Right lung (tissue), 10 donors: Measurements from ENCODE around the gene TIMM22. TPM values are rescaled to one million over a fixed set of nuclear protein-coding genes. Genes with fewer than 3 reads are reported as not detected.
A peak's percentile ranks its signal among the peaks of the same experiment; 100 is the strongest.
"Not testable (repeated sequence)": the region's sequence is repeated elsewhere in the genome, so short reads cannot be mapped to it uniquely, and the experiment has no call there.

Experiments
- DNase-seq, 2 donors: peaks; one replicate each; pipeline ENCODE4 v3.0.0-alpha.2; 2013
- long read RNA-seq, 8 donors: transcript quantifications; one replicate each; lab custom pipeline, GENCODE V29; 2026
- polyA plus RNA-seq, 5 donors: library from polyadenylated mRNA; unstranded; fragments of 120-200 nt; gene quantifications; one replicate each; pipeline versions ENCODE4 v1.2.1 to v1.2.3, GENCODE V29; 2013; ENCODE audit warnings: inconsistent platforms in 1 of 5, low replicate concordance in 1 of 5; ENCODE audit not compliant: insufficient read length in 5 of 5, insufficient read depth in 1 of 5

The TIMM22 gene
- polyA plus RNA-seq = 10 to 100 TPM; 14.4 to 16.8 (median 15.0) TPM
- long read RNA-seq, donor 1, transcript TIMM22-201 (4 exons, 3,194 nt) = major isoform, 17 of 39 reads
- long read RNA-seq, donor 1, partial matches to known transcripts = 22 of 39 reads
- long read RNA-seq, donor 1, other reads (novel, unspliced or antisense) = 0 of 39 reads
- long read RNA-seq, donor 2, transcript TIMM22-201 (4 exons, 3,194 nt) = major isoform, 17 of 17 reads
- long read RNA-seq, donor 2, partial matches to known transcripts = 0 of 17 reads
- long read RNA-seq, donor 2, other reads (novel, unspliced or antisense) = 0 of 17 reads
- long read RNA-seq, donor 3, transcript TIMM22-201 (4 exons, 3,194 nt) = major isoform, 18 of 23 reads
- long read RNA-seq, donor 3, partial matches to known transcripts = 5 of 23 reads
- long read RNA-seq, donor 3, other reads (novel, unspliced or antisense) = 0 of 23 reads
- long read RNA-seq, donor 4, transcript TIMM22-201 (4 exons, 3,194 nt) = major isoform, 8 of 8 reads
- long read RNA-seq, donor 4, partial matches to known transcripts = 0 of 8 reads
- long read RNA-seq, donor 4, other reads (novel, unspliced or antisense) = 0 of 8 reads
- long read RNA-seq, donor 5, transcript TIMM22-201 (4 exons, 3,194 nt) = major isoform, 21 of 27 reads
- long read RNA-seq, donor 5, partial matches to known transcripts = 6 of 27 reads
- long read RNA-seq, donor 5, other reads (novel, unspliced or antisense) = 0 of 27 reads
- long read RNA-seq, donor 6, transcript TIMM22-201 (4 exons, 3,194 nt) = major isoform, 30 of 43 reads
- long read RNA-seq, donor 6, partial matches to known transcripts = 13 of 43 reads
- long read RNA-seq, donor 6, other reads (novel, unspliced or antisense) = 0 of 43 reads
- long read RNA-seq, donor 7, transcript TIMM22-201 (4 exons, 3,194 nt) = major isoform, 31 of 31 reads
- long read RNA-seq, donor 7, partial matches to known transcripts = 0 of 31 reads
- long read RNA-seq, donor 7, other reads (novel, unspliced or antisense) = 0 of 31 reads
- long read RNA-seq, donor 8, transcript TIMM22-201 (4 exons, 3,194 nt) = major isoform, 8 of 8 reads
- long read RNA-seq, donor 8, partial matches to known transcripts = 0 of 8 reads
- long read RNA-seq, donor 8, other reads (novel, unspliced or antisense) = 0 of 8 reads

GRCh38 chr17:996554-997344 is at the start of gene TIMM22:
TSS of gene TIMM22 (plus strand) at chr17:997129. CDS start at chr17:997143, 14 bp downstream.
- peak; percentile 97 to 98 for DNase-seq

GRCh38 chr17:948284-948852 is 48.6 kb upstream of the TIMM22 start:
- DNase-seq = no peak

DNA sequence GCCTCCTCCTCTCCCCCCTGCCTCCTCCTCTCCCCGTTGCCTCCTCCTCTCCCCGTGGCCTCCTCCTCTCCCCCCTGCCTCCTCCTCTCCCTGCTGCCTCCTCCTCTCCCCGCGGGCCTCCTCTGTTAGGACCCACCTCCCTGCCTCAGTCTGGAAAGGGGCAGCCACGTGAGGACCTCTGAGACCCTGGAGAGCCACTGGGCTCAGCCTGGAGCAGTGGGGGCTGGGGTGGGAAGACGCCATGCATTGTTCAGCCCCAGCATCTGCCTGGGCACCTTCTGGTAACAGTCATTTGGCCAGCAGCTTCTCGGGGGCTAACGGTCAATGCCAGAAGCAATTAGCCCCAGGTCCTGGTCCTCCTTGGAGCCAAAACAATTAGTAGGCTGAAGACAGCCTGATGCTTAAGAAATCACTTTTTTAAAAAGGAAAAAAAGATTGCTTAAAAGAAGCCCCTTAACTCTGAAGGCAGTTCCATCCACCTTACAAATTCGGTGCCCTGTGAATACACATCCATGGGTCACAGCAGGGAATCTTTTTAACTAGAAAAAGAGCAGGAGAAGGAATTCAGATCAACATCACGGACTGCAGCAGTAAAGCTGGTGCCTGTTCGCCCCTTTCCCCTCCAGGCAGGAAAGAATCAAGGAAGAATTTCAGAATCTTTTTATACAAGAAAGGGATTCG is 47.2 kb upstream of the TIMM22 start:
- DNase-seq = no peak

DNA sequence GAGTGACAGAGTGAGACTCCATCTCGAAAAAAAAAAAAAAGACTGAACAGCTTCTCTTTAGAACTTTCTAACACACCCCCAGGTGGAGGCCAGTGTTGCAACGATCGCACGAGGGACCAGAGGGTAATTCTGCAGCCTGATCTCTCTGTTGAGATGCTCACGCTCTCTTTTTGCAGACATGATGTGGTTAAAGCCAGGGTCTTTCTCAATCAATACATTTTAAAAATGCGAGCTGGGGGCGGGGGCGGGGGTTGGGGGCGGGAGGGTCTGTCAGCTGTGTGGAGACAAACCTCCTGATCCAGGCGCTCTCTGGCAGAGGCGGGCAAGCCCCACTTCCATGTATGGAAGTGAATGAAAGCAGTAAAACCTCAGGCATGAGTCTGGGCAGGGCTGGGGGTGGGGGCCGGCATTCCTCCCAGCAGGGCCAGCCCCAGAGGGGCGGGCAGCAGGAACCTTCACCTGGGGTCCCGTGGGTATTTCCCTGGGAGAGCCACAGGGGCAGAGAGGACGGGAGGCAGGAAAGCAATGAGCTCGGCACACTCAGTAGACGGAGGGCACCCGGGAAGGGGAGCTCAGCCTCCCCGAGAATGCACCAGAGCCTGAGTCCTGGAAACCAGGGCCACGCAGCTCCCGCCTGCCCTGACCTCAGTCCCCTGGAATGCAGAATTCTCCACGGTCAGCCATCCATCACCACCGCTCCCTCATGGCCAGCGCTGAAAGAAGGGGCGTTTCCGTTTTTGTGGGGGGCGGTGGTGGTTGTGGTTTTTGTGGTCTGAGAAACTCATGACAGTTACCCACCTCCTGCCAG is 45.4 kb upstream of the TIMM22 start:
- no peak for DNase-seq

DNA sequence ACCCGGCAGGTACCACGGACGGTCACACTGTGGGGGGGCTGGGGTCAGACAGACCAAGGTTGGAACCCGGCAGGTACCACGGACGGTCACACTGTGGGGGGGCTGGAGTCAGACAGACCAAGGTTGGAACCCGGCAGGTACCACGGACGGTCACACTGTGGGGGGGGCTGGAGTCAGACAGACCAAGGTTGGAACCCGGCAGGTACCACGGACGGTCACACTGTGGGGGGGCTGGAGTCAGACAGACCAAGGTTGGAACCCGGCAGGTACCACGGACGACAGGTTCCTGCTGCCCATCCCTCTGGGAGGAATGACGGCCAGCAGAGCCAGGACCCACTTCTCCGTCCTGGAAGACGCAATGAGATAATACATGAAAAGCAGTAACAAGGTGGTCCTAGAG is 44.3 kb upstream of the TIMM22 start:
- not testable (repeated sequence) for DNase-seq

- DNase-seq = no peak
Observed at GRCh38 chr17:953767-954166, 43.2 kb upstream of the TIMM22 start.

DNA sequence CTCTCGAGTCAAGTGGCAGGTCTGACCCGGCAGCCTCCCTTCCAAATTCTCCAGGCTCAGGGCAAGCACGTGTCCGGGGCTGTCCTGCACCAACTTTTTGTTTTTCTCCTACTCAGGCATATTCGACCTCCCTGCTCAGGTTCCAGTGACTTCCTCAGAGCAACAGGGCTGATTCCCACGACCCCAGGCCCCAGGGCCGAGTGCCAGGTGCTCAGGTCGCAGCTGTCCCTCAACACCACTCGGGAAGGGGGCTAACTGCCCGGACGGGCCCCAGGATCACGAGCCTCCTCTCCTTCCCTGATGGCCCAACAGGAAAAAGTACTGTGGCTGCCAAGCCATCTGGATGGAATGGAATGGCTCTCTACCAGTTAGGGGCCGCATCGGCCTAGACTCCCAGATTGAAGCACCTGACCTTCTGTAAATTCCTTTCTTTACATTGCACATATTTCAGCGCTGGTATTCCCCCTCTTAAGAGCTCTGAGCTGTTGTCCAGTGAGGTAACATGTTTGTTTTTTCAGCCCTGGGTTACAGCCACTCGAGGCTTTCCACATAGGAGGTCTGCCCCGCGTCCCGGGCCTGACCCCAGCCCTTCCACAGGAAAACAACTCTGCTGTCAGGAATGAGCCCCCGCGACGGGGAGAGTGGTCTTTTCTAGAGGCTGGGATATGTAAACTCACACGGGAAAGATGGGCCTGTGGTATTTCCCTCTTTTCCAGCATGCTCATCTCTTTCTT is 42.3 kb upstream of the TIMM22 start:
- DNase-seq = peak in 1 of 2 donors; percentile 56

DNA sequence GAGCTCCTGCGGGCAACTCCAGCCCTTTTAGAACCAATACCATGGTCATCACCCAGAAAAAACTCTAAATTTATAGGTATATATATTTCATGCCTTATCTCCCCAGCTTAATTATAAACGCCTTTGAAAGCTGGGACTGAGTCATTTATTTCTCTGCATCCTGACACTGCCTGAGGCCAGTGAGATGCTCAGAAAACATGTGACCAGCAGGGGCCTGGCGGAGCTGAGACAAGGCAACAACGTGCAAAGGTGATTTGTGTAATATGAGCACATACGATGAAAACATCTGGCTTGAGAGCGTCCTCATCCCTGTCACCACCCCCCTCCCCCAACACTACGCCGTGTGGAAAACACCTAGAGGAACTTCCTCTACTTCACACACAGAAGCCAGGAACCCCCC is 40.0 kb upstream of the TIMM22 start:
- no peak for DNase-seq

DNA sequence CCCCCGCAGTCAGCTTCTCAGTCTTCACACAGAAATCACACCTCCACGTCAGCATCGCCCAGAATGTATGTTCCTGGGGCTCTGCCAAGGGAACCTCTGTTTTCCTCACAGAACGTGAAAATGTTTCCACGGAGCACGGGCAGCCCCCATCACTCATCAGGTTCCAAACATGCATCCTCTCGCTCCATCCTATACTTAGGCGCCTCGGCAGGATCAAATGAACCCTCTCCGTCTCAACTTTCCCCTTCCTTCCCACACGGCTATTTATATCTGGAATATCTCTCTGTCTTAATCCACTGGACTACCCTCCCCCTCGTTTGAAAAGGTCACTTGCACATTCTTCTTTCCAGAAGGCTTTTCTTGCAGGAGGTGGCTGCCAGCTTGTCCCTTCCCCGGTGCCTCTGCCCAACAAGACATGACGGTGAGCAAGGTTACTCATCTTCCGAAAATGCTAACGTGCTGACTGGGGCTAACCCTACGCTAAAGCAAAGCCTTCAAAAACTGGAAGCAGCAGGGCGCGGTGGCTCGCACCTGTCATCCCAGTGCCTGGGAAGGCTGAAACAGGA is 39.0 kb upstream of the TIMM22 start:
- no peak for DNase-seq

GRCh38 chr17:958712-959451 is 38.0 kb upstream of the TIMM22 start:
- no peak for DNase-seq

- DNase-seq = no peak
Observed at GRCh38 chr17:962166-962565, 34.8 kb upstream of the TIMM22 start.

DNA sequence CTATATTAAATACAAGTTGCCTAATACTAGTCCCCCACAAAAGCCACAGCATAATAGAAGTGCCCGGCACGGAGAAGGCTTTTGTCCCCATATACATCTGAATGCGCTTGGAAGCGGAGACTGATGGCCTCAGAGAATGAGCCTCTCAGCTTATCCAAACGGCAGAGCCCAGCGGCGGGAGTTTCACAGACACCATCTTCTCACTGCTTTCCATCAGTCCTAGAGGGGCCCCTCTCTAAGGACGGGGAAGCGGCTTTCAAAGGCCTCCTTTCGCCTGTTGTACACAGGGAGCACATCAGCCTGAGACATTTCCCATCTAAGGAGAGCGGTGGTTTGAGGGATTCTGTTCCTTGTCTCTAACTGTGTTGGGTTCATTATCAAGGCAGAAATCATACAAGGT is 34.3 kb upstream of the TIMM22 start:
- DNase-seq = no peak

GRCh38 chr17:964876-965275 is 32.1 kb upstream of the TIMM22 start:
- DNase-seq = no peak

GRCh38 chr17:965311-965989 is 31.5 kb upstream of the TIMM22 start:
- DNase-seq = no peak

DNA sequence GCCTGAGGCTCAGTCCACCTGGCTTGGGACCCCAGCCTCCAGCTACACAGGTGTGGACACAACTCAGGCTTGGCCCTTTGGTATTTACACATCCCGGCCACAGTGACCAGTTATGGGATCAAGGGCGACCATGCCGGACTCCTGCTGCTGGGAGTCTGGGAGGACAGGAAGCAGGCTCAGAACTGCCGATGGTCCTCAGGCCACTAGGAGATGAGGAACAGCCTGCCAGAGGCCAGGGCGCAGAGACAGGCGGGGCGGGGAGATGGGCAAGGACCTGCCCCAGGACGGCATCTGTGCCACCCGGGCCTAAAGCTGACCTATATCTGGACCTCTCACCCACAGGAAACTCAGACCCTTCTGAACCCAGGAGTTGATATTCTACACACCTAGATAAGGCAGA is 29.8 kb upstream of the TIMM22 start:
- no peak for DNase-seq

GRCh38 chr17:968812-969730 is 27.9 kb upstream of the TIMM22 start:
- DNase-seq = no peak
